Measurements from ENCODE around the gene NBAS.

NBAS gene

GRCh38 chr2:15391751-15392150, 169.4 kb downstream of the NBAS start:
- Histone ChIP-seq H3K36me3 (ENCODE audit: low read depth) (peaks cover 28% of the 10 kb centered on the region), H3K27me3 (ENCODE audit: insufficient read depth, poor library complexity, severe bottlenecking) (no peaks in the 10 kb centered on the region), H3K4me3 (ENCODE audit: severe bottlenecking) (no peak overlapping the region), H3K27ac (ENCODE audit: poor library complexity, severe bottlenecking) (no peak overlapping the region), H3K4me1 (ENCODE audit: insufficient read depth, poor library complexity, severe bottlenecking) (peaks cover 6% of the 10 kb centered on the region), H3K9me3 (ENCODE audit: severe bottlenecking) (no peaks in the 10 kb centered on the region)
- ATAC-seq (ENCODE audit: low read depth) (no peak), DNase-seq (ENCODE audit: low spot score) (no peak)
- no peak for TF ChIP-seq CTCF (IDR thresholded peaks at IDR 0.05; ENCODE audit: poor library complexity, severe bottlenecking)

GRCh38 chr2:15389895-15390294, 171.2 kb downstream of the NBAS start:
- H3K27me3 ChIP-seq (ENCODE audit: insufficient read depth, poor library complexity, severe bottlenecking): no peaks in the 10 kb centered on the region
- no peaks in the 10 kb centered on the region for H3K9me3 ChIP-seq (ENCODE audit: severe bottlenecking)
- H3K27ac ChIP-seq (ENCODE audit: poor library complexity, severe bottlenecking): no peak overlapping the region
- no peak for TF ChIP-seq CTCF (IDR thresholded peaks at IDR 0.05; ENCODE audit: poor library complexity, severe bottlenecking)
- ATAC-seq (ENCODE audit: low read depth): no peak
- peaks cover 18% of the 10 kb centered on the region for H3K36me3 ChIP-seq (ENCODE audit: low read depth)
- DNase-seq (ENCODE audit: low spot score): no peak
- peaks cover 6% of the 10 kb centered on the region for H3K4me1 ChIP-seq (ENCODE audit: insufficient read depth, poor library complexity, severe bottlenecking)
- no peak overlapping the region for H3K4me3 ChIP-seq (ENCODE audit: severe bottlenecking)

GRCh38 chr2:15389326-15389700, 171.8 kb downstream of the NBAS start:
- H3K27ac ChIP-seq (ENCODE audit: poor library complexity, severe bottlenecking): no peak overlapping the region
- H3K27me3 ChIP-seq (ENCODE audit: insufficient read depth, poor library complexity, severe bottlenecking): no peaks in the 10 kb centered on the region
- no peak for TF ChIP-seq CTCF (IDR thresholded peaks at IDR 0.05; ENCODE audit: poor library complexity, severe bottlenecking)
- peaks cover 6% of the 10 kb centered on the region for H3K4me1 ChIP-seq (ENCODE audit: insufficient read depth, poor library complexity, severe bottlenecking)
- no peak for ATAC-seq (ENCODE audit: low read depth)
- H3K4me3 ChIP-seq (ENCODE audit: severe bottlenecking): no peak overlapping the region
- H3K9me3 ChIP-seq (ENCODE audit: severe bottlenecking): no peaks in the 10 kb centered on the region
- peaks cover 15% of the 10 kb centered on the region for H3K36me3 ChIP-seq (ENCODE audit: low read depth)
- no peak for DNase-seq (ENCODE audit: low spot score)

- peaks cover 9% of the 10 kb centered on the region for H3K36me3 ChIP-seq (ENCODE audit: low read depth)
- no peaks in the 10 kb centered on the region for H3K27me3 ChIP-seq (ENCODE audit: insufficient read depth, poor library complexity, severe bottlenecking)
- DNase-seq (ENCODE audit: low spot score) (no peak), ATAC-seq (ENCODE audit: low read depth) (peak; percentile 41; the same call in 1 of the 3 replicates)
- no peaks in the 10 kb centered on the region for H3K9me3 ChIP-seq (ENCODE audit: severe bottlenecking)
- no peak overlapping the region for H3K4me3 ChIP-seq (ENCODE audit: severe bottlenecking)
- TF ChIP-seq CTCF (IDR thresholded peaks at IDR 0.05; ENCODE audit: poor library complexity, severe bottlenecking): no peak
- no peak overlapping the region for H3K27ac ChIP-seq (ENCODE audit: poor library complexity, severe bottlenecking)
- peaks cover 6% of the 10 kb centered on the region for H3K4me1 ChIP-seq (ENCODE audit: insufficient read depth, poor library complexity, severe bottlenecking)
Observed at GRCh38 chr2:15388406-15389325, 172.5 kb downstream of the NBAS start.

- Histone ChIP-seq H3K27ac (ENCODE audit: poor library complexity, severe bottlenecking) (no peak overlapping the region), H3K27me3 (ENCODE audit: insufficient read depth, poor library complexity, severe bottlenecking) (no peaks in the 10 kb centered on the region), H3K4me3 (ENCODE audit: severe bottlenecking) (no peak overlapping the region), H3K36me3 (ENCODE audit: low read depth) (peaks cover 5% of the 10 kb centered on the region; the same call in 1 of the 2 replicates), H3K9me3 (ENCODE audit: severe bottlenecking) (no peaks in the 10 kb centered on the region), H3K4me1 (ENCODE audit: insufficient read depth, poor library complexity, severe bottlenecking) (peaks cover 6% of the 10 kb centered on the region)
- no peak for ATAC-seq (ENCODE audit: low read depth)
- no peak for TF ChIP-seq CTCF (IDR thresholded peaks at IDR 0.05; ENCODE audit: poor library complexity, severe bottlenecking)
- DNase-seq (ENCODE audit: low spot score): no peak
Observed at GRCh38 chr2:15385184-15385583, 175.9 kb downstream of the NBAS start.
